Measurements from ENCODE around the gene PLXNA4.

DNA sequence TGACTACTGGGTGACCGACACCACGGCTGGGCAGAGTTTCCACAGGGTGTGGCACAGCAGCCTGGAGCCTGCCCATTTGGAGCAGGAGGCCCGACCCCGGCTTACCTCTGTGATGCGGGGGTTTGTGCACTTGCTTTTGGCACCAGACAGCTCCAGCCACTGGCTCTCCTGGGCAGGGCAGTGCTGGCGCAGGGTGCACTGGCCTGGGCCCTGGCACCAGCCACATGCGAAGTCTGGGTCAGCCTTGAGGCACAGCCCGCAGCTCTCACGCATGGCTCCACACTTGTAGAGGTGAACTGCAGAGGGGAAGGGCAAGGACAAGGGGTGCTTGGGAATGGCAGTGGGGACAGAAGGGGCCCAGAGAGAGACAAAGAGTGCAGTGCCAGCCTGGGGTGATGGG is 373.7 kb downstream of the PLXNA4 start:
- TF ChIP-seq POLR2A (IDR thresholded peaks at IDR 0.05; ENCODE audit: low read length) (no peak), GATA1 (IDR thresholded peaks at IDR 0.05; ENCODE audit: low read depth, low read length) (no peak)

Measured in erythroblast (primary cell).